PFSK-1 (cell line): ENCODE data around the gene MAPKBP1.

Experiments
- FOXP2 ChIP-seq: optimal IDR thresholded peaks from 2 replicates; pipeline ENCODE3; 2011; ENCODE audit warnings: borderline replicate concordance, control low read depth, inconsistent platforms; ENCODE audit not compliant: insufficient read depth; ENCODE audit errors: extremely low read length, extremely low read depth
- POLR2AphosphoS5 ChIP-seq: IDR thresholded peaks from 2 replicates; pipeline ENCODE4 v1.6.1; 2012; ENCODE audit warnings: low read depth, mild to moderate bottlenecking, control low read depth, low read length, moderate library complexity
- SIN3A ChIP-seq: IDR thresholded peaks from 2 replicates; pipeline ENCODE4 v1.6.1; 2012; ENCODE audit warnings: mild to moderate bottlenecking, low read length, moderate library complexity, borderline replicate concordance; ENCODE audit not compliant: insufficient read depth
- TAF1 ChIP-seq: IDR thresholded peaks from 2 replicates; pipeline ENCODE4 v1.6.1; 2012; ENCODE audit warnings: low read length, control low read depth, borderline replicate concordance; ENCODE audit not compliant: insufficient read depth
- TF ChIP-seq, protein P1 (sequence below), 2 experiments: IDR thresholded peaks; 2 replicates each; pipeline versions ENCODE4 v1.6.1 to v1.8.0; 2011 to 2012; ENCODE audit warnings: low read depth in 2 of 2, low read length in 2 of 2, control low read depth in 1 of 2, inconsistent platforms in 1 of 2, mild to moderate bottlenecking in 1 of 2, moderate library complexity in 1 of 2; ENCODE audit not compliant: insufficient read depth in 1 of 2

GRCh38 chr15:41788262-41788661 is 14.0 kb downstream of the MAPKBP1 start:
- TF ChIP-seq, protein P1, sequence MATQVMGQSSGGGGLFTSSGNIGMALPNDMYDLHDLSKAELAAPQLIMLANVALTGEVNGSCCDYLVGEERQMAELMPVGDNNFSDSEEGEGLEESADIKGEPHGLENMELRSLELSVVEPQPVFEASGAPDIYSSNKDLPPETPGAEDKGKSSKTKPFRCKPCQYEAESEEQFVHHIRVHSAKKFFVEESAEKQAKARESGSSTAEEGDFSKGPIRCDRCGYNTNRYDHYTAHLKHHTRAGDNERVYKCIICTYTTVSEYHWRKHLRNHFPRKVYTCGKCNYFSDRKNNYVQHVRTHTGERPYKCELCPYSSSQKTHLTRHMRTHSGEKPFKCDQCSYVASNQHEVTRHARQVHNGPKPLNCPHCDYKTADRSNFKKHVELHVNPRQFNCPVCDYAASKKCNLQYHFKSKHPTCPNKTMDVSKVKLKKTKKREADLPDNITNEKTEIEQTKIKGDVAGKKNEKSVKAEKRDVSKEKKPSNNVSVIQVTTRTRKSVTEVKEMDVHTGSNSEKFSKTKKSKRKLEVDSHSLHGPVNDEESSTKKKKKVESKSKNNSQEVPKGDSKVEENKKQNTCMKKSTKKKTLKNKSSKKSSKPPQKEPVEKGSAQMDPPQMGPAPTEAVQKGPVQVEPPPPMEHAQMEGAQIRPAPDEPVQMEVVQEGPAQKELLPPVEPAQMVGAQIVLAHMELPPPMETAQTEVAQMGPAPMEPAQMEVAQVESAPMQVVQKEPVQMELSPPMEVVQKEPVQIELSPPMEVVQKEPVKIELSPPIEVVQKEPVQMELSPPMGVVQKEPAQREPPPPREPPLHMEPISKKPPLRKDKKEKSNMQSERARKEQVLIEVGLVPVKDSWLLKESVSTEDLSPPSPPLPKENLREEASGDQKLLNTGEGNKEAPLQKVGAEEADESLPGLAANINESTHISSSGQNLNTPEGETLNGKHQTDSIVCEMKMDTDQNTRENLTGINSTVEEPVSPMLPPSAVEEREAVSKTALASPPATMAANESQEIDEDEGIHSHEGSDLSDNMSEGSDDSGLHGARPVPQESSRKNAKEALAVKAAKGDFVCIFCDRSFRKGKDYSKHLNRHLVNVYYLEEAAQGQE (IDR thresholded peaks at IDR 0.05; ENCODE audit: insufficient read depth in 1 of 2, low read depth in 2 of 2, low read length in 2 of 2): no peak
- TF ChIP-seq POLR2AphosphoS5 (no peak), TAF1 (no peak), SIN3A (no peak), FOXP2 (no peak)
